Measurements from ENCODE around the gene CCDC39. TPM values are rescaled to one million over a fixed set of nuclear protein-coding genes. Genes with fewer than 3 reads are reported as not detected.

CCDC39 gene
- total RNA-seq, 1 experiment from 2014 or later, result 0.04 TPM

DNA sequence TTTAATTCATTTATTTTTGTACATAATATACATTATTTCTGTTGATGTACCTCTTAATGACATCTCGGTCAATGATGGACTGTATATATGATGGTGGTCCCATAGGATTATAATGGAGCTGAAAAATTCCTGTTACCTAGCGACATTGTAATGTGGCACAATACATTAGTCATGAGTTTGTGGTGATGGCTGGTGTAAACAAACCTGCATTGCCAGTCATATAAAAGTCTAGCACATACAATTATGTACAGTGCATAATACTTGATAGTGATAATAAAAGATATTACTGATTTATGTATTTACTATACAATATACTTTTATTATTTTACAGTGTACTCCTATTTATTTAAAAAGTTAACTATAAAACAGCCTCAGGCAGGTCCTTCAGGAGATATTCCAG, 62.2 kb downstream of the CCDC39 start:
- peak; percentile 66 for ATAC-seq
- H3K9me2 ChIP-seq (replicated peaks; ENCODE audit: low read length), result no peaks in the 10 kb centered on the region
- no peaks in the 10 kb centered on the region for H3F3A ChIP-seq (ENCODE audit: low read length, unreplicated experiment)
- peak; percentile 33 for DNase-seq
- intact Hi-C loops (cut with micrococcal nuclease), result no loop called here
- no peaks in the 10 kb centered on the region for H3K4me1 ChIP-seq (ENCODE audit: insufficient read depth, low read length)
- no peak overlapping the region for H3K4me3 ChIP-seq (ENCODE audit: low read length)
- no TSS peak for BruUV-seq (replicated peaks)
- H3K79me2 ChIP-seq (ENCODE audit: low read length), result no peaks in the 10 kb centered on the region
- H3K27ac ChIP-seq (ENCODE audit: low read length), result no peak overlapping the region
- ChIA-PET POLR2A (ENCODE audit: unreplicated experiment) (no interaction called here), CTCF (interaction anchor here (0.6 kb wide), 1 partner anchor 295 kb away, joined by 6 read pairs; no protein-coding TSS in a partner anchor)
- H3K4me2 ChIP-seq (ENCODE audit: low read length), result no peak overlapping the region
- H3K9me3 ChIP-seq (ENCODE audit: low read length), result no peaks in the 10 kb centered on the region
- 0 out of 2 replicates have a peak, but pooled peaks cover 2% of the 10 kb centered on the region for H4K20me1 ChIP-seq (ENCODE audit: low read length)
- H3K27me3 ChIP-seq (ENCODE audit: low read length), result no peaks in the 10 kb centered on the region
- H3K36me3 ChIP-seq (ENCODE audit: low read depth, low read length), result peaks cover 30% of the 10 kb centered on the region
- no peak overlapping the region for H2AFZ ChIP-seq (ENCODE audit: low read length)
- no peak overlapping the region for H3K9ac ChIP-seq (ENCODE audit: low read length)
- no peak for TF ChIP-seq EZH2phosphoT487 (IDR thresholded peaks at IDR 0.05; ENCODE audit: borderline replicate concordance, low read length)
- TF ChIP-seq, protein P1, sequence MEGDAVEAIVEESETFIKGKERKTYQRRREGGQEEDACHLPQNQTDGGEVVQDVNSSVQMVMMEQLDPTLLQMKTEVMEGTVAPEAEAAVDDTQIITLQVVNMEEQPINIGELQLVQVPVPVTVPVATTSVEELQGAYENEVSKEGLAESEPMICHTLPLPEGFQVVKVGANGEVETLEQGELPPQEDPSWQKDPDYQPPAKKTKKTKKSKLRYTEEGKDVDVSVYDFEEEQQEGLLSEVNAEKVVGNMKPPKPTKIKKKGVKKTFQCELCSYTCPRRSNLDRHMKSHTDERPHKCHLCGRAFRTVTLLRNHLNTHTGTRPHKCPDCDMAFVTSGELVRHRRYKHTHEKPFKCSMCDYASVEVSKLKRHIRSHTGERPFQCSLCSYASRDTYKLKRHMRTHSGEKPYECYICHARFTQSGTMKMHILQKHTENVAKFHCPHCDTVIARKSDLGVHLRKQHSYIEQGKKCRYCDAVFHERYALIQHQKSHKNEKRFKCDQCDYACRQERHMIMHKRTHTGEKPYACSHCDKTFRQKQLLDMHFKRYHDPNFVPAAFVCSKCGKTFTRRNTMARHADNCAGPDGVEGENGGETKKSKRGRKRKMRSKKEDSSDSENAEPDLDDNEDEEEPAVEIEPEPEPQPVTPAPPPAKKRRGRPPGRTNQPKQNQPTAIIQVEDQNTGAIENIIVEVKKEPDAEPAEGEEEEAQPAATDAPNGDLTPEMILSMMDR (conservative IDR thresholded peaks at IDR 0.05; ENCODE audit: low read depth, low read length), result no peak
- no peak for TF ChIP-seq EZH2 (IDR thresholded peaks at IDR 0.05; ENCODE audit: low read length, unreplicated experiment)

DNA sequence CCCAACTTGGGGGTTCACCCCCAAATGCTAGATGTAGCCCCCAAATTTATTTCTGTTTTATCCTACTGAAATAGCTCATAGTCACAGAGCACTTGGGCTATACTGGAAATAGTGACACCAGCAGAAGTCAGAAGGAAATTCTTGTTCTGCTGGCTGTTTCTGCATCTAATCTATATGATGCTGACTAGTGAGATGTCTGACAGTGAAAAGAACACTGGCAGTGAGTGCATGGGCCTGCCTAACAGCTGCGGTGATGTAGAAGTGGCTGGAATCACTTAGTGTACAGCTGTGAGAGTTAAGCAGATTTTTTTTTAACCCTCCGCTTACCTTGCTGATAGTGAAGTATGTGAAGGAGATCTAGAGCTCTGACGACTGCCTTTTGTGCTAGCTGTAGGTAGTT, 63.3 kb downstream of the CCDC39 start:
- CTCF ChIA-PET, result no interaction called here
- BruUV-seq (replicated peaks), result no TSS peak
- ATAC-seq (no peak), DNase-seq (no peak)
- H3K9ac ChIP-seq (ENCODE audit: low read length), result no peak overlapping the region
- peaks cover 41% of the 10 kb centered on the region for H3K36me3 ChIP-seq (ENCODE audit: low read depth, low read length)
- no peak overlapping the region for H2AFZ ChIP-seq (ENCODE audit: low read length)
- H3K27me3 ChIP-seq (ENCODE audit: low read length), result no peaks in the 10 kb centered on the region
- TF ChIP-seq EZH2 (IDR thresholded peaks at IDR 0.05; ENCODE audit: low read length, unreplicated experiment) (no peak), EZH2phosphoT487 (IDR thresholded peaks at IDR 0.05; ENCODE audit: borderline replicate concordance, low read length) (no peak)
- no peaks in the 10 kb centered on the region for H3K4me1 ChIP-seq (ENCODE audit: insufficient read depth, low read length)
- intact Hi-C loops (cut with micrococcal nuclease), result no loop called here
- H4K20me1 ChIP-seq (ENCODE audit: low read length), result 0 out of 2 replicates have a peak, but pooled peaks cover 2% of the 10 kb centered on the region
- H3K4me3 ChIP-seq (ENCODE audit: low read length), result no peak overlapping the region
- POLR2A ChIA-PET (ENCODE audit: unreplicated experiment), result no interaction called here
- no peaks in the 10 kb centered on the region for H3F3A ChIP-seq (ENCODE audit: low read length, unreplicated experiment)
- no peak overlapping the region for H3K27ac ChIP-seq (ENCODE audit: low read length)
- no peaks in the 10 kb centered on the region for H3K9me3 ChIP-seq (ENCODE audit: low read length)
- H3K79me2 ChIP-seq (ENCODE audit: low read length), result no peaks in the 10 kb centered on the region
- H3K4me2 ChIP-seq (ENCODE audit: low read length), result no peak overlapping the region
- H3K9me2 ChIP-seq (replicated peaks; ENCODE audit: low read length), result no peaks in the 10 kb centered on the region

DNA sequence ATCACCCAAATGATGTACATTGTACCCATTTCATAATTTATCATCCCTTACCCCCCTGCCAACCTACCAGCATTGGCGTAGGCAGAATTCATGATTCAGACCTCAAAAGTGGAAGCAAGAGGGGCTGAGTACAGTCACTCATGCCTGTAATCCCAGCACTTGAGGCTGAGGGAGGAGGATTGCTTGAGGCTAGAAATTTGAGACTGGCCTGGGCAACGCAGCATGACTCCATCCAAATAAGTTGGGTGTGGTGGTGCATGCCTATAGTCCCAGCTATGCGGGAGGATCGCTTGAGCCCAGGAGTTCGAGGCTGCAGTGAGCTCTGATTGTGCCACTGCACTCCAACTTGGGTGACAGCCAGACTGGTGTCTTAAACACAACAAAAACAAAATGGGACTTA, 66.9 kb downstream of the CCDC39 start:
- H3K79me2 ChIP-seq (ENCODE audit: low read length), result no peaks in the 10 kb centered on the region
- no peaks in the 10 kb centered on the region for H3F3A ChIP-seq (ENCODE audit: low read length, unreplicated experiment)
- TF ChIP-seq EZH2 (IDR thresholded peaks at IDR 0.05; ENCODE audit: low read length, unreplicated experiment) (no peak), EZH2phosphoT487 (IDR thresholded peaks at IDR 0.05; ENCODE audit: borderline replicate concordance, low read length) (no peak)
- TF ChIP-seq, protein P1 (conservative IDR thresholded peaks at IDR 0.05; ENCODE audit: low read depth, low read length), result no peak
- H3K27ac ChIP-seq (ENCODE audit: low read length), result no peak overlapping the region
- intact Hi-C loops (cut with micrococcal nuclease), result no loop called here
- ChIA-PET POLR2A (ENCODE audit: unreplicated experiment) (interaction anchor here (0.6 kb wide), 1 partner anchor 222 kb away, joined by 4 read pairs; no protein-coding TSS in a partner anchor), CTCF (no interaction called here)
- no peaks in the 10 kb centered on the region for H3K4me1 ChIP-seq (ENCODE audit: insufficient read depth, low read length)
- H4K20me1 ChIP-seq (ENCODE audit: low read length), result 0 out of 2 replicates have a peak, but pooled peaks cover 2% of the 10 kb centered on the region
- DNase-seq (peak; percentile 18), ATAC-seq (peak; percentile 45)
- no peaks in the 10 kb centered on the region for H3K9me3 ChIP-seq (ENCODE audit: low read length)
- H3K4me3 ChIP-seq (ENCODE audit: low read length), result no peak overlapping the region
- BruUV-seq (replicated peaks), result no TSS peak
- H3K27me3 ChIP-seq (ENCODE audit: low read length), result no peaks in the 10 kb centered on the region
- H3K9ac ChIP-seq (ENCODE audit: low read length), result no peak overlapping the region
- no peak overlapping the region for H2AFZ ChIP-seq (ENCODE audit: low read length)
- peaks cover 70% of the 10 kb centered on the region for H3K36me3 ChIP-seq (ENCODE audit: low read depth, low read length)
- H3K4me2 ChIP-seq (ENCODE audit: low read length), result no peak overlapping the region
- no peaks in the 10 kb centered on the region for H3K9me2 ChIP-seq (replicated peaks; ENCODE audit: low read length)
